ENCODE data around the gene DAB2IP. TPM values are rescaled to one million over a fixed set of nuclear protein-coding genes. Genes with fewer than 3 reads are reported as not detected.
"Not testable (repeated sequence)": the region's sequence is repeated elsewhere in the genome, so short reads cannot be mapped to it uniquely, and the experiment has no call there.

DAB2IP gene
- total RNA-seq, 1 donor from 2014 or later: 0.75 TPM

- CTCF ChIA-PET: no interaction called here
- H3K27ac Mint-ChIP-seq: no peak overlapping the region
These were observed 135.6 kb downstream of the DAB2IP start for GRCh38 chr9:121786998-121787422.

GRCh38 chr9:121788686-121789366 lies 137.4 kb downstream of the DAB2IP start:
- H3K36me3 Mint-ChIP-seq (ENCODE audit: low read depth): no peaks in the 10 kb centered on the region

More at GRCh38 chr9:121786998-121787422, 135.6 kb downstream of the DAB2IP start:
- Mint-ChIP-seq H3K4me3 (no peak overlapping the region), H3K9me3 (no peaks in the 10 kb centered on the region), H3K4me1 (no peaks in the 10 kb centered on the region), H3K27me3 (peaks cover 4% of the 10 kb centered on the region), H3K36me3 (ENCODE audit: low read depth) (no peaks in the 10 kb centered on the region)
- intact Hi-C loops (cut with micrococcal nuclease): no loop called here
- no peak for ATAC-seq (ENCODE audit: low read depth)
- DNase-seq: no peak
- POLR2A ChIA-PET: no interaction called here
- no peak for TF ChIP-seq CTCF (IDR thresholded peaks at IDR 0.05)

GRCh38 chr9:121790841-121791240 lies 139.4 kb downstream of the DAB2IP start:
- Mint-ChIP-seq H3K4me3 (no peak overlapping the region), H3K27ac (no peak overlapping the region), H3K4me1 (no peaks in the 10 kb centered on the region), H3K27me3 (peaks cover 4% of the 10 kb centered on the region), H3K9me3 (no peaks in the 10 kb centered on the region), H3K36me3 (ENCODE audit: low read depth) (no peaks in the 10 kb centered on the region)
- intact Hi-C loops (cut with micrococcal nuclease): no loop called here
- ChIA-PET CTCF (no interaction called here), POLR2A (no interaction called here)
- ATAC-seq (ENCODE audit: low read depth) (no peak), DNase-seq (no peak)
- no peak for TF ChIP-seq CTCF (IDR thresholded peaks at IDR 0.05)

More at GRCh38 chr9:121788686-121789366, 137.4 kb downstream of the DAB2IP start:
- H3K4me3 Mint-ChIP-seq: no peak overlapping the region
- CTCF ChIA-PET: no interaction called here
- TF ChIP-seq CTCF (IDR thresholded peaks at IDR 0.05): no peak
- ATAC-seq (ENCODE audit: low read depth) (no peak), DNase-seq (no peak)
- intact Hi-C loops (cut with micrococcal nuclease): no loop called here
- peaks cover 4% of the 10 kb centered on the region for H3K27me3 Mint-ChIP-seq
- H3K27ac Mint-ChIP-seq: no peak overlapping the region
- H3K9me3 Mint-ChIP-seq: no peaks in the 10 kb centered on the region
- POLR2A ChIA-PET: no interaction called here
- H3K4me1 Mint-ChIP-seq: no peaks in the 10 kb centered on the region

GRCh38 chr9:121792476-121792875 lies 141.0 kb downstream of the DAB2IP start:
- ATAC-seq (ENCODE audit: low read depth); DNase-seq; H3K9me3 Mint-ChIP-seq; POLR2A ChIA-PET; H3K27ac Mint-ChIP-seq; H3K36me3 Mint-ChIP-seq (ENCODE audit: low read depth); H3K4me1 Mint-ChIP-seq; intact Hi-C loops (cut with micrococcal nuclease); CTCF ChIA-PET; H3K4me3 Mint-ChIP-seq; H3K27me3 Mint-ChIP-seq: not testable (repeated sequence)

GRCh38 chr9:121794334-121794733 lies 142.9 kb downstream of the DAB2IP start:
- not testable (repeated sequence) for ATAC-seq (ENCODE audit: low read depth); H3K9me3 Mint-ChIP-seq
- POLR2A ChIA-PET: interaction anchor here (0.6 kb wide), 1 partner anchor 696 kb away, joined by 4 read pairs; no protein-coding TSS in a partner anchor

GRCh38 chr9:121797081-121797480 lies 145.6 kb downstream of the DAB2IP start:
- TF ChIP-seq CTCF (IDR thresholded peaks at IDR 0.05): no peak
- ATAC-seq (ENCODE audit: low read depth): no peak
- DNase-seq: no peak
- Mint-ChIP-seq H3K27me3 (peaks cover 5% of the 10 kb centered on the region), H3K9me3 (no peaks in the 10 kb centered on the region), H3K4me3 (no peak overlapping the region), H3K36me3 (ENCODE audit: low read depth) (no peaks in the 10 kb centered on the region), H3K27ac (no peak overlapping the region), H3K4me1 (no peaks in the 10 kb centered on the region)
- ChIA-PET CTCF (no interaction called here), POLR2A (no interaction called here)
- intact Hi-C loops (cut with micrococcal nuclease): no loop called here

More at GRCh38 chr9:121794334-121794733, 142.9 kb downstream of the DAB2IP start:
- H3K4me1 Mint-ChIP-seq; H3K36me3 Mint-ChIP-seq (ENCODE audit: low read depth); H3K4me3 Mint-ChIP-seq; H3K27me3 Mint-ChIP-seq; CTCF ChIA-PET; H3K27ac Mint-ChIP-seq; DNase-seq; intact Hi-C loops (cut with micrococcal nuclease): not testable (repeated sequence)
